ENCODE data around the gene CTCF.

Gene CTCF

GRCh38 chr16:67547423-67548264, 14.7 kb upstream of the CTCF start:
- Histone ChIP-seq H3K9me3 (ENCODE audit: control extremely low read depth in 1 of 5, control insufficient read depth in 4 of 5, insufficient read depth in 2 of 5, low read depth in 1 of 5, low read length in 4 of 5) (no peaks in the 10 kb centered on the region), H3K4me3 (ENCODE audit: control insufficient read depth in 1 of 7, extremely low read depth in 1 of 7, insufficient read depth in 4 of 7, low read depth in 2 of 7, low read length in 6 of 7) (peak overlapping the region in 6 of 7 experiments; percentile 16 to 68 (median 50)), H3K27me3 (replicated peaks in 2 of 5; ENCODE audit: control insufficient read depth in 4 of 5, insufficient read depth in 5 of 5, low read length in 4 of 5) (no peaks in the 10 kb centered on the region), H3K27ac (ENCODE audit: insufficient read depth in 1 of 2, low read depth in 1 of 2, low read length in 2 of 2, poor library complexity in 1 of 2, severe bottlenecking in 2 of 2) (peak overlapping the region; percentile 72 to 82), H3K36me3 (ENCODE audit: control insufficient read depth in 4 of 4, insufficient read depth in 4 of 4, low read length in 3 of 4) (peaks cover 6 to 58% (median 22%) of the 10 kb centered on the region in 4 experiments), H3K4me1 (ENCODE audit: control extremely low read depth in 1 of 4, control insufficient read depth in 4 of 4, insufficient read depth in 4 of 4, low read length in 3 of 4) (peaks cover 7 to 81% (median 62%) of the 10 kb centered on the region in 4 experiments)
- WGBS (ENCODE audit: insufficient coverage) = 7% methylated on average over 10 of the region's 16 CpGs
- CTCF ChIA-PET = interaction anchor here (0.6 to 15.1 kb wide), 42 partner anchors 11 to 125 kb away, joined by 3 to 308 read pairs (median 6); partner anchors contain the start of genes ACD, ATP6V0D1, C16orf86 and CARMIL2
- peak; percentile 89 to 98 (median 97) for DNase-seq
- POLR2A ChIA-PET = interaction anchor here (0.7 to 2.7 kb wide), 15 partner anchors 8 to 122 kb away, joined by 3 to 80 read pairs (median 4); partner anchors contain the start of genes C16orf86, CARMIL2, CTCF and ENKD1

GRCh38 chr16:67548265-67549126, 13.8 kb upstream of the CTCF start:
- Histone ChIP-seq H3K27ac (ENCODE audit: insufficient read depth in 1 of 2, low read depth in 1 of 2, low read length in 2 of 2, poor library complexity in 1 of 2, severe bottlenecking in 2 of 2) (peak overlapping the region; percentile 72 to 82), H3K27me3 (replicated peaks in 2 of 5; ENCODE audit: control insufficient read depth in 4 of 5, insufficient read depth in 5 of 5, low read length in 4 of 5) (no peaks in the 10 kb centered on the region), H3K9me3 (ENCODE audit: control extremely low read depth in 1 of 5, control insufficient read depth in 4 of 5, insufficient read depth in 2 of 5, low read depth in 1 of 5, low read length in 4 of 5) (no peaks in the 10 kb centered on the region), H3K4me3 (ENCODE audit: control insufficient read depth in 1 of 7, extremely low read depth in 1 of 7, insufficient read depth in 4 of 7, low read depth in 2 of 7, low read length in 6 of 7) (peak overlapping the region in 5 of 7 experiments; percentile 1 to 68 (median 49)), H3K36me3 (ENCODE audit: control insufficient read depth in 4 of 4, insufficient read depth in 4 of 4, low read length in 3 of 4) (peaks cover 3 to 50% (median 19%) of the 10 kb centered on the region in 4 experiments), H3K4me1 (ENCODE audit: control extremely low read depth in 1 of 4, control insufficient read depth in 4 of 4, insufficient read depth in 4 of 4, low read length in 3 of 4) (peaks cover 10 to 82% (median 66%) of the 10 kb centered on the region in 4 experiments)
- ChIA-PET CTCF (interaction anchor here (0.6 to 15.1 kb wide), 25 partner anchors 10 to 124 kb away, joined by 3 to 308 read pairs (median 9); partner anchors contain the start of genes C16orf86, CARMIL2, CTCF and ENKD1), POLR2A (interaction anchor here (0.8 to 2.7 kb wide), 8 partner anchors 8 to 117 kb away, joined by 3 to 80 read pairs (median 8); partner anchors contain the start of genes C16orf86, CARMIL2, CTCF and ENKD1)
- DNase-seq = peak; percentile 26 to 82 (median 77)
- WGBS (ENCODE audit: insufficient coverage) = 70% methylated on average over 4 of the region's 4 CpGs

- no peak for DNase-seq
- ChIA-PET POLR2A (interaction anchor here (0.6 kb wide), 1 partner anchor 90 kb away, joined by 3 read pairs; no protein-coding TSS in a partner anchor), CTCF (interaction anchor here (1.4 to 15.1 kb wide), 3 partner anchors 10 to 35 kb away, joined by 3 to 308 read pairs (median 7); partner anchors contain the start of gene CTCF)
- WGBS (ENCODE audit: insufficient coverage) = no CpG with 5 or more reads among the region's 4 CpGs
- H3K9me3 ChIP-seq (ENCODE audit: control extremely low read depth in 1 of 5, control insufficient read depth in 4 of 5, insufficient read depth in 2 of 5, low read depth in 1 of 5, low read length in 4 of 5) = no peaks in the 10 kb centered on the region
- H3K27ac ChIP-seq (ENCODE audit: insufficient read depth in 1 of 2, low read depth in 1 of 2, low read length in 2 of 2, poor library complexity in 1 of 2, severe bottlenecking in 2 of 2) = peak overlapping the region; percentile 72 to 82
- H3K4me1 ChIP-seq (ENCODE audit: control extremely low read depth in 1 of 4, control insufficient read depth in 4 of 4, insufficient read depth in 4 of 4, low read length in 3 of 4) = peaks cover 12 to 82% (median 71%) of the 10 kb centered on the region in 4 experiments
- peaks cover 0 to 43% (median 18%) of the 10 kb centered on the region in 4 experiments for H3K36me3 ChIP-seq (ENCODE audit: control insufficient read depth in 4 of 4, insufficient read depth in 4 of 4, low read length in 3 of 4)
- no peaks in the 10 kb centered on the region for H3K27me3 ChIP-seq (replicated peaks in 2 of 5; ENCODE audit: control insufficient read depth in 4 of 5, insufficient read depth in 5 of 5, low read length in 4 of 5)
- H3K4me3 ChIP-seq (ENCODE audit: control insufficient read depth in 1 of 7, extremely low read depth in 1 of 7, insufficient read depth in 4 of 7, low read depth in 2 of 7, low read length in 6 of 7) = no peak overlapping the region
Measured at GRCh38 chr16:67549240-67549639, 13.1 kb upstream of the CTCF start.

- POLR2A ChIA-PET = no interaction called here
Measured at GRCh38 chr16:67549936-67550335, 12.4 kb upstream of the CTCF start.

GRCh38 chr16:67551091-67551490, 11.2 kb upstream of the CTCF start:
- POLR2A ChIA-PET = no interaction called here
- Histone ChIP-seq H3K36me3 (ENCODE audit: control insufficient read depth in 4 of 4, insufficient read depth in 4 of 4, low read length in 3 of 4) (peaks cover 0 to 26% (median 6%) of the 10 kb centered on the region in 4 experiments), H3K4me3 (ENCODE audit: control insufficient read depth in 1 of 7, extremely low read depth in 1 of 7, insufficient read depth in 4 of 7, low read depth in 2 of 7, low read length in 6 of 7) (no peak overlapping the region), H3K9me3 (ENCODE audit: control extremely low read depth in 1 of 5, control insufficient read depth in 4 of 5, insufficient read depth in 2 of 5, low read depth in 1 of 5, low read length in 4 of 5) (no peaks in the 10 kb centered on the region), H3K4me1 (ENCODE audit: control extremely low read depth in 1 of 4, control insufficient read depth in 4 of 4, insufficient read depth in 4 of 4, low read length in 3 of 4) (peaks cover 15 to 89% (median 82%) of the 10 kb centered on the region in 4 experiments), H3K27me3 (replicated peaks in 2 of 5; ENCODE audit: control insufficient read depth in 4 of 5, insufficient read depth in 5 of 5, low read length in 4 of 5) (no peaks in the 10 kb centered on the region), H3K27ac (ENCODE audit: insufficient read depth in 1 of 2, low read depth in 1 of 2, low read length in 2 of 2, poor library complexity in 1 of 2, severe bottlenecking in 2 of 2) (peak overlapping the region; percentile 20 to 82)
- CTCF ChIA-PET = interaction anchor here (0.9 to 15.1 kb wide), 5 partner anchors 8 to 82 kb away, joined by 3 to 308 read pairs (median 4); partner anchors contain the start of gene CTCF
- no peak for DNase-seq
- WGBS (ENCODE audit: insufficient coverage) = 100% methylated on average over 2 of the region's 2 CpGs

More at GRCh38 chr16:67549936-67550335, 12.4 kb upstream of the CTCF start:
- H3K36me3 ChIP-seq (ENCODE audit: control insufficient read depth in 4 of 4, insufficient read depth in 4 of 4, low read length in 3 of 4) = peaks cover 0 to 37% (median 13%) of the 10 kb centered on the region in 4 experiments
- WGBS (ENCODE audit: insufficient coverage) = 100% methylated on average over 1 of the region's 1 CpG
- no peaks in the 10 kb centered on the region for H3K27me3 ChIP-seq (replicated peaks in 2 of 5; ENCODE audit: control insufficient read depth in 4 of 5, insufficient read depth in 5 of 5, low read length in 4 of 5)
- no peak overlapping the region for H3K4me3 ChIP-seq (ENCODE audit: control insufficient read depth in 1 of 7, extremely low read depth in 1 of 7, insufficient read depth in 4 of 7, low read depth in 2 of 7, low read length in 6 of 7)
- H3K27ac ChIP-seq (ENCODE audit: insufficient read depth in 1 of 2, low read depth in 1 of 2, low read length in 2 of 2, poor library complexity in 1 of 2, severe bottlenecking in 2 of 2) = peak overlapping the region; percentile 72 to 82
- H3K4me1 ChIP-seq (ENCODE audit: control extremely low read depth in 1 of 4, control insufficient read depth in 4 of 4, insufficient read depth in 4 of 4, low read length in 3 of 4) = peaks cover 13 to 80% (median 73%) of the 10 kb centered on the region in 4 experiments
- no peaks in the 10 kb centered on the region for H3K9me3 ChIP-seq (ENCODE audit: control extremely low read depth in 1 of 5, control insufficient read depth in 4 of 5, insufficient read depth in 2 of 5, low read depth in 1 of 5, low read length in 4 of 5)
- CTCF ChIA-PET = interaction anchor here (0.8 to 15.1 kb wide), 4 partner anchors 9 to 118 kb away, joined by 3 to 308 read pairs (median 5); partner anchors contain the start of gene CTCF
- DNase-seq = no peak

GRCh38 chr16:67551972-67552371, 10.4 kb upstream of the CTCF start:
- Histone ChIP-seq H3K27me3 (replicated peaks in 2 of 5; ENCODE audit: control insufficient read depth in 4 of 5, insufficient read depth in 5 of 5, low read length in 4 of 5) (no peaks in the 10 kb centered on the region), H3K9me3 (ENCODE audit: control extremely low read depth in 1 of 5, control insufficient read depth in 4 of 5, insufficient read depth in 2 of 5, low read depth in 1 of 5, low read length in 4 of 5) (no peaks in the 10 kb centered on the region), H3K4me1 (ENCODE audit: control extremely low read depth in 1 of 4, control insufficient read depth in 4 of 4, insufficient read depth in 4 of 4, low read length in 3 of 4) (peaks cover 18 to 88% (median 80%) of the 10 kb centered on the region in 4 experiments), H3K27ac (ENCODE audit: insufficient read depth in 1 of 2, low read depth in 1 of 2, low read length in 2 of 2, poor library complexity in 1 of 2, severe bottlenecking in 2 of 2) (peak overlapping the region; percentile 20 to 82), H3K36me3 (ENCODE audit: control insufficient read depth in 4 of 4, insufficient read depth in 4 of 4, low read length in 3 of 4) (peaks cover 0 to 18% (median 3%) of the 10 kb centered on the region in 4 experiments), H3K4me3 (ENCODE audit: control insufficient read depth in 1 of 7, extremely low read depth in 1 of 7, insufficient read depth in 4 of 7, low read depth in 2 of 7, low read length in 6 of 7) (no peak overlapping the region)
- CTCF ChIA-PET = interaction anchor here (1.1 to 15.1 kb wide), 3 partner anchors 7 to 57 kb away, joined by 3 to 308 read pairs (median 8); partner anchors contain the start of gene CTCF
- POLR2A ChIA-PET = interaction anchor here (1.8 kb wide), 1 partner anchor 10 kb away, joined by 5 read pairs; the partner anchor contains the start of gene CTCF
- 96% methylated on average over 2 of the region's 2 CpGs for WGBS (ENCODE audit: insufficient coverage)
- DNase-seq = no peak

Measured in common myeloid progenitor, CD34-positive (primary cell).